M059J (cell line): ENCODE data around the gene RALY. TPM values are rescaled to one million over a fixed set of nuclear protein-coding genes. Genes with fewer than 3 reads are reported as not detected.

Experiments used
- DNase-seq: peaks from one replicate; pipeline ENCODE4 v3.0.0-alpha.2; 2012; ENCODE audit warnings: low read depth
- total RNA-seq: library from RNA; depleted of rRNA; stranded (reverse); fragments of >200 nt; shearing (Covaris generic); gene quantifications from 2 replicates; pipeline ENCODE4 v1.2.3, GENCODE V29; 2014

The RALY gene
- total RNA-seq, 1 experiment from 2014 or later = 230 TPM

DNA sequence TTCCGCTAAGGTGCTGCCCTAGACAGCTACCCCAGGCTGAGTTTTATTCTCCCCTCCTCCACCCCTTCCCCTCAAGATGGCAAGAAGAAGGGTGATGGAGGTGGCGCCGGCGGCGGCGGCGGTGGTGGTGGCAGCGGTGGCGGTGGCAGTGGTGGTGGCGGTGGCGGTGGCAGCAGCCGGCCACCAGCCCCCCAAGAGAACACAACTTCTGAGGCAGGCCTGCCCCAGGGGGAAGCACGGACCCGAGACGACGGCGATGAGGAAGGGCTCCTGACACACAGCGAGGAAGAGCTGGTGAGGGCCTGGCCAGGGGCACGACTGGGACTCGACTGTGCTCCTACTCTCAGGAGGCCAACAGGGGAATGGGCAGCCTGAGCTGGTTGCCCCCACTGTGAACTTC, 83.2 kb downstream of the RALY start:
- no peak for DNase-seq

DNA sequence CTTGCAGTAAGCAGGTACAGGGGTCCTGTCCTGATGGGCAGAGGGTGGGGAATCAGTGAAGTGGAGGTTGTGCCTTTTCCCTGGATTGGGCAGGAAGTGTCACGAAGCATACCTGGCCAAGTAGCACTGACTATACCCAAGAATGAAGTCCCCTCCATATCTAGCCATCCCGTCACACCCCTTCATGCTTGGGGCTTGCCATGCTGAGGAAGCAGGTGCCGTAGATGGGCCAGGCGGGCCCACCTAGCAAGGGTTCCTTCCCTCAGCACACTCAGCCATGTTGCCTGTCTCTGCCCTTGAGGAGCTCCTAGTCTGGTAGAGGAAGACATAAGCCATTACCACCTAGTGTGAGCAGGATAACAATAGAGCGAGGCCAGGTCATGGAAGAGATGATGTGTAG, 84.8 kb downstream of the RALY start:
- no peak for DNase-seq

- no peak for DNase-seq
These were observed 86.1 kb downstream of the RALY start for GRCh38 chr20:34079818-34080217.

GRCh38 chr20:34082232-34082887, 88.6 kb downstream of the RALY start:
- no peak for DNase-seq

- DNase-seq = peak; percentile 100
These were observed 89.4 kb downstream of the RALY start for GRCh38 chr20:34083137-34083536.

DNA sequence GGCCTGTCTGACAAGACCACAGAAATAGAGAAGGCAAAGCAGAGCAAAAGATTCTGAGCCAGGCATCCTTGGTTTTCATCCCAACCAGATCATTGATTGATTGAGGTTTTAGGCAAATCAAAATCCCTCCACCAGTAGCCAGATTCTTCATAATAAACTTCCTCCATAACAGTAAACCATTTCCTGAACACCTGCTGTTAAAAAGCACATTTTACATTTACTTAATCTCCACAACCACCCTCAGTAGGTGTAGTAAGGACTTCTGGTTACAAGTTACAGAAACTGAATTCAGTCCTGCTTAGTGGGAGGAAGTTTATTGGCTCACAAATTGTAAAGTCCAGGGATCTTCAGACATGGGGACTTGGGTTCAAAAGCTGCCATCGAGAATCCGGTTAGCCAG, 90.1 kb downstream of the RALY start:
- DNase-seq = no peak

- DNase-seq = no peak
These were observed 90.7 kb downstream of the RALY start for GRCh38 chr20:34084227-34084923.

DNA sequence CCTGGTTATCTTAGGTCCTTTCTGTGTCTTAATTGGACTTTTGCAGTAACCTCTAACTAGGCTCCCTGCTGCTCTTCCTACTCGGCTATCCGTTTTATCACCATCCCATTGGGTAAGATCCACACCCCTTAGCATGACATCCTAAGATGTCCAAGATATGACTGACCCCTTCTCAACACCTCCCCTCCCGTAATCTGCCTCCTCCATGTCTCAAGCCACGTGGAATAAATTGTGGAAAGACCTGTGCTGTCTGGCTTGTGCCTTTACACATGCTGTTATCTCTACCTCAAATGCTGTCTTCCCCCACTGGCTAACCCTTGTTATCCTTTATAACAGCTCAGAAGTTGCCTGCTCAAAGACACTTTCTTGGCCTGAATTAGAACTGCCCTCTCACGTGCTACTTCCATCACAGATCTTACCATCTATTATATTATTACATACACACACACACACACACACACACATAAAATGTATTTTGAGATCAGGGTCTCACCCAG, 91.9 kb downstream of the RALY start:
- DNase-seq = no peak

DNA sequence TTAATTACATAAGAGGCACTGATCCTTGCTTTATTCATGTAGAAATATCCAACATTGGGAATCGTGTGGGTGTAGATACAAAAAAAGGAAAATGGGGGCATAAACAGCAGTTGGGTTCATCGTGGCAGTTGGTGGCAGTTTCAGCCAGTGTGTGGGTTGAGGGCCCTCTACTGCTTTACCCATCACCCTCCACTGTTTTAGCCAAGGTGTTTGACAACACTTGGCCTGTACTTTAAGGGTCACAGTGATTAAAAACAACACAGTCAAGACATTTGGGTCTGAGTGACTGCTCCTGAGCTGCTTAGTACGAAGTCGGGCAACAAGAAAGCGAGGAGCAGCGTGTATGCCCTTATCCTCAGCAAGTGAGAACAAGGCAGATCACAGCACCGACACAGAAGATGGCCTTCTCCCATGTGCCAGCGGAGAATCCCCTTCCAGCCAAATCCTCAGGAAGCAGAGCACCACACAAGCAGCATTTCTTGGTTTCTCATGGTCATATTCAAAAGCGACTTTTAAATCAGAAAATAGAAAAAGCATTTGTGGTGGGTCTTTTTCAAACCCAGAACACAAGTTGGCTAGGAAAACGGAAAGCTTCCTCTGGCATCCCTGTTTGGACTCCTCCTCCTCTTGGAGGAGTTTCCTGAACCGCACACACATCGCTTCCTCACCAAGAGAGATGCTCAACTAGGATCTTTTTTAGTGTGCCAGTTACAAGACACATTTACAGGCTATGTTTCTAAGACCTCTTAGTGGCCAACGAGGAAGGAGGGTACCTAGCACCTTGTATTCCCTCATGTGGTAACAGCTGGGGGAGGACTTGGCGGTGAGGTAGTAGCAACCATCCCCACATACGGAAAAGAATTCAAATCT, 94.8 kb downstream of the RALY start:
- no peak for DNase-seq

GRCh38 chr20:34089175-34089479, 95.4 kb downstream of the RALY start:
- no peak for DNase-seq

DNA sequence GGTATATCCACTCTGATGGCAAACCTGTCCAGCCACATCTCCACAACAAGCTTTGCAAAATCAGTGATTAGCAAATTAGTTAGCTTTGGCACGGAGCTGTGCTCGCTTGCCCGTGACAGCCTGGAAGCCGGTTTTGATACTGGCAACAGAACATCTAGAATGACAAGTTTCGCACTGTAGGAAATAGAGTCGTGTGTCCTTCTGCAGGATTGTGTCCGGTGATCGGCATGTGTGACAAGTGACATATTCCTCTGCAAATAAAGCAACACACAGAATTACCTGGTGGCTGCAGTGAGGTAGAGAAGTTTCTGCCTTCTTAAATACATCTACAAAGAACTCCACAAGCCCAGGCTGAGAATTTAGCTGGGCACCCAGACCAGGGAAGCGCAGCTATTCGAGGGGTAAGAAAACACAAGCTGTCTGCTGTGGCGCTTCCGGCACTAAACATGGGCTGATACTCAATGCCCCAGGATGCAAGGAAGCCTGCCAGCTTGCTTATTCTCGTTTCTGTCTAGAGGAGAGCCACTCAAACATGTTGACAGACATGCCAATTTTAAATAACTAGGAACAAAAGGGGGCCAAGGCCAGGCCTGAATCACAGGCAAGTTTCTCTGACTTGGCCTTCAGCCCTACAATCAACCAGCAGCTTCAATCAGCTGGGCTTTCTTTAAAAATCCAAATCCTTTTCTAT, 96.1 kb downstream of the RALY start:
- no peak for DNase-seq

GRCh38 chr20:34090645-34091044, 96.9 kb downstream of the RALY start:
- DNase-seq = no peak

DNA sequence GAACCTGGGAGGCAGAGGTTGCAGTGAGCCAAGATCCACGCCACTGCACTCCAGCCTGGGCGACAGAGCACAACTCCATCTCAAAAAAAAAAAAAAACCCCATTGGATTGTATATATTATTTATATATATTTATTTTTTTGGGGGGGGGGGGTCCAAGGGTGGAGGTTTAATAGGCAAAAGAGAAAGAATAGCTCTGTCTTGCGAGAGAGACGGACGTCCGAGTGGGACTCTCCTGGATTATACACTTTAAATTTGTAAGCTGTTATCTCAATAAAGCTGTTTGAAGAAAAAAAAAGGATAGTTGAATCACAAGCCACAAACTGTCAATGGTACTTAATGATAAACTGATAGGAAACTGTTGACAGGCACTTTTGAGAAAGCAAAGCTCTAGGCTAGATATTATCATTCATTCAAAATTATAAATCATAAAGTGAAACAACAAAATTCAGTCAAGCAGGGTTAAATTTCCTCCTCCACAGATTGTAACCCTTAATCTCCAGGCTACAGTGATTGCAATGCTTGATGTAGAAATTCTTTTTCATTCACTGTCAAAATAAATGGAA, 98.0 kb downstream of the RALY start:
- no peak for DNase-seq

DNA sequence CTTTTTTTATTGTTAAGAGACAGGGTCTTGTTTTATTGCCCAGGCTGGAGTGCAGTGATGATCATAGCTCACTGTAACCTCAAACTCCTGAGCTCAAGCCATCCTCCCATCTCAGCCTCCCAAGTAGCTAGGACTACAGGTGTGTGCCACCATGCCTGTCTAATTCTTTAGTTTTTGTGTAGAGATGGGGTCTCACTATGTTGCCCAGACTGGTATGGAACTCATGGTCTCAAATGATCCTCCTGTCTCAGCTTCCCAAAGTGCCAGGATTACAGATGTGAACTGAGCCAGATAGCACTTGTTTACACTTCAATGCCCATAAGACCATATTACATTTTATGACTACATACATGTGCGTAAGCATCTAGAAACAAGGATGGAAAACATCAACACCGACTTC, 100.2 kb downstream of the RALY start:
- no peak for DNase-seq

DNA sequence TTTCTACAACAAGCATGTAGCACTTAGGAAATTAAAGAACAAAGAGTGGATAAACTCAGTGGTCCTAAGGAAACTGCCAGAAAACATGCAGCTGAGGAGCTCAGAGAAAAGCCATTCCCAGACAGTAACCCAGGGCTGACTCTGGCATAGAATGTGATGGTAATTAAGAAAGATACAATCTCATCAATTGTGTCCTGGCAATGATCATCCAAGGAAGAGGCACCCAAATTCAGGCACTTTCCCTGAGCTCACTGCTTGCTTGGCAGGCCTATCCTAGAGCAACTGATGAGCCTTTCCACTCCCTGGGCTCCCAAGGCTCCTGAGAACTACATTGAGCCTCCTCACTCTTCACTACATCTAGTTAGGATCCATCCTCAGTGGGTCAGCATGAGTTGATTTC, 102.1 kb downstream of the RALY start:
- DNase-seq = no peak

GRCh38 chr20:34096699-34097444, 103.2 kb downstream of the RALY start:
- DNase-seq = no peak

DNA sequence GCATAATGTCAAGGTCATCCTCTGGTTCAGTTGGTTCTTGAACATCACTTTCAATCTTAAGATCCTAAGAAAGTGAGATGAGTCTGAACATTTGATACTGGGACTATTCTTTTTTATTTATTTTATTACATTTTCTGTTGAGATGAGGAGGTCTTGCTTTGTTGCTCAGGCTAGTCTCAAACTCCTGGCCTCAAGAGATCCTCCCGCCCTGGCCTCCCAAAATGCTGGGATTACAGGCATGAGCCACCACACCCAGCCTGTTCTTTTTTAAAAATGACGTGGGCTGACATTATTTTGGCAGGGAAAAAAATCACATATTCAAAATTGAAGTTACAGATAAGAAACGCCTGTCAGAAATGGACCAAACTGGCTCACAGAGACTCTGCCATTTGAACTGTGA, 104.9 kb downstream of the RALY start:
- no peak for DNase-seq

DNA sequence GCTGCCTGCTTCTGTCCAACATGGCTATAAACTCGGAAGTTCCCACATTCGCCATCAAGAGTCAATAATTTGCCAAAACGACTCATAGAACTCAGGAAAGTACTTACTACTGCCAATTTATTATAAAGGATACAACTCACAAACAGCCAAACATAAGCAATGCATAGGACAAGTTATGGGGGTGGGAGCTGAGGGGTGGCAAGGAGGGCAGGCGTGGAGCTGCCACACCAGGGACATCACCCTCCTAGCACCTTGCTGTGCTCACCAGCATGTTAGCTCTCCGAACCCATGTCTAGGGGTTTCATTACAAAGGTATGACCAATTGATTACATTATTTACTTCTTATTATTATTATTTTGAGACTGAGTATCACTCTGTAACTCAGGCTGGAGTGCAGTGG, 106.0 kb downstream of the RALY start:
- DNase-seq = no peak

- no peak for DNase-seq
These were observed 106.9 kb downstream of the RALY start for GRCh38 chr20:34100576-34100975.

DNA sequence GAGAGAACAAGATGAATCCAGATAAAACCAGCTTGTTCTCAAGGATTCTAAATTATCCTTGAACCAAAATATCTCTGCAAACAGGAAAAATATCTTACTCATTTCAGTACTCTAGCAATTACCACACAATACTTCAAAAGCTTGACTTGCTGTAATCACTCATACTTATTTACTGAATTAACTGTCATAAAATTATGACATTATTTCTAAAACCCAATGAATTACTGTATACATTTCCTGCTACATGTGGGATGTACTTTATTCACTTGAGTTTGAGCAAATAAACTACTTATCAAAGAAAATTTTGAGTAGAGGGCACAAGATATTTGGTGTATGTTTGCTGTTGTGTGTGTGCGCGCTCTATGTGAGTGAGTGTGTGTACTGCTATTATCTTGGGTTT, 108.6 kb downstream of the RALY start:
- no peak for DNase-seq

DNA sequence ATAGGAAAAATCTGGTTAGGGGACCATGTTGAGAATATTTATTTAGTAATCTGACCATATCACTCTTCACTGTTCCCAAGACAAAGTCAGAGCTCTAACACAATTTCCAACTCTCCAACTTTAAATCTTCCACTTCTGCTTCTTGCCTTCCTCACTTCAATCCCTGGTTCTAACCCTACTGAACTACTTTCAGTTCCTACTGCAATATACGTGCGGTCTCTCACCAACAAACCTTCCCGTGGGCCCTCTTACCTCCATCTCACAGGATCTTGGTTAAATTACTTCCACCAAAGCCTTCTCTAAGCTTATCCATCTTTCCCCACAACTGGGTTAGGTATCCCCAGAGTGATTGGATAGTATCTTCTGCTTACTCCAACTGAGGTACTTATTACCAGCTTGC, 110.3 kb downstream of the RALY start:
- no peak for DNase-seq
